Measurements from ENCODE around the gene ST13.
"Not testable (repeated sequence)": the region's sequence is repeated elsewhere in the genome, so short reads cannot be mapped to it uniquely, and the experiment has no call there.

The ST13 gene

GRCh38 chr22:40856513-40857308 lies at the start of gene ST13, which contains the start of gene XPNPEP3:
TSS of gene ST13 (minus strand) at chr22:40856639. CDS start at chr22:40856540, 99 bp downstream.
TSS of gene XPNPEP3 (plus strand) at chr22:40857148. CDS start at chr22:40857182, 34 bp downstream.
- TF ChIP-seq ZNF274 (IDR thresholded peaks at IDR 0.05; ENCODE audit: low read depth, low read length): no peak
- H3K4me3 ChIP-seq (ENCODE audit: low read length): peak within 1 kb of the TSS; percentile 93

GRCh38 chr22:40904101-40904500 lies 47.7 kb upstream of the ST13 start:
- no peak for TF ChIP-seq ZNF274 (IDR thresholded peaks at IDR 0.05; ENCODE audit: low read depth, low read length)
- H3K4me3 ChIP-seq (ENCODE audit: low read length): no peak overlapping the region

DNA sequence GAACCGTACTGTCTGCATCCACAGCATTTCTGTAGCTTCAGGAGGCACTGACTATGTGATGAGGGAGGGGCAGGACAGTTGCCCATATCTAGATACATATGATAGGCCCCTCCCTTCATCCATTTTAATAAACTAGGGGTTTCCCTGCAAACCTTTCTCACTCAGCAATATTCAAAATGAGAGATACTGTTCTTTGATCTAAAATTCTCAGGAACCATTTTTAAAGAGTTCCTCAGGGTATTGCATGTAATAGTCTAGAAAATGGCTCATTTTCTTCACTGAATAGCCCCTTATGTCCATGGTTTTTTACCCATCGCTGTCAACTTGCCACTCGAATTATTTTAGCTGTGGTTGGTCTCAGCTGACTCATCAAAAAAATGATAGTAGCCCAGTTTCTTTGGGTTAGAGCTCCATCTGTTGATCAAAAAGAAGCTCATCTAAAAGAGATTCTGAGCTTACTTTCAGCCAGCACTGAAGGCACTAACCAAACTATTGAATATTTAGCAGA lies 42.5 kb upstream of the ST13 start:
- H3K4me3 ChIP-seq (ENCODE audit: low read length): no peak overlapping the region
- no peak for TF ChIP-seq ZNF274 (IDR thresholded peaks at IDR 0.05; ENCODE audit: low read depth, low read length)

- no peak for TF ChIP-seq ZNF274 (IDR thresholded peaks at IDR 0.05; ENCODE audit: low read depth, low read length)
- H3K4me3 ChIP-seq (ENCODE audit: low read length): no peak overlapping the region
Observed at GRCh38 chr22:40894417-40894816, 38.0 kb upstream of the ST13 start.

DNA sequence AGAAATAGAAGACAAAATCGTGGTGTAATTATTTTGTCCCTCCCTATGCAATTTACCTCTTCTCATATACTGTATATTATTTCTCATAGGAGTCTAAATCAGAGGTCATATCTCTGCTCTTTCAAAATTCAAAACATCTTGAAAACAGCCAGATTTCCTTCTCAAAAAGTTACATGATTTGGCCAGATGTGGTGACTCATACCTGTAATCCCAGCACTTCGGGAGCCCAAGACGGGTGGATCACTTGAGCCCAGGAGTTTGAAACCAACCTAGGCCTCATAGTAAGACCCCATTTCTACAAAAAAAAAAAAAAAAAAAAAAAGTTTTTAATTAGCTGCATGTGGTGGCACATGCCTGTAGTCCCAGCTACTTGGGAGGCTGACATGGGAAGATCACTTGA lies 34.4 kb upstream of the ST13 start:
- no peak for TF ChIP-seq ZNF274 (IDR thresholded peaks at IDR 0.05; ENCODE audit: low read depth, low read length)
- no peak overlapping the region for H3K4me3 ChIP-seq (ENCODE audit: low read length)

DNA sequence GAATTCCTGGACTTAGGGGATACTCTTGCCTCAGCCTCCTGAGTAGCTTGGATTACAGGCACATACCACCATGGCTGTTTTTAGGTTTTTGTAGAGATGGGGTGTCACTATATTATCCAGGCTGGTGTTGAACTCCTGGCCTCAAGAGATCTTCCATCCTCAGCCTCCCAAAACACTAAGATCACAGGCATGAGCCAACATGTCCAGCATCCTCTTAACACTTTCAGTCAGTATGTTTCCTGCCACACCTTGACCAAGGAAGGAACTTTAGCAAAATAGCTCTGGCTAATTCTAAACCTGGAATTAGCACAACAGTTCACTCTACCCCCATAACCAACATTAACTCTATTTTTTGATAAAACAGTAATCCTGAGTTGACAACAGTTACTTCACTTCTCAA lies 32.7 kb upstream of the ST13 start:
- no peak for TF ChIP-seq ZNF274 (IDR thresholded peaks at IDR 0.05; ENCODE audit: low read depth, low read length)

DNA sequence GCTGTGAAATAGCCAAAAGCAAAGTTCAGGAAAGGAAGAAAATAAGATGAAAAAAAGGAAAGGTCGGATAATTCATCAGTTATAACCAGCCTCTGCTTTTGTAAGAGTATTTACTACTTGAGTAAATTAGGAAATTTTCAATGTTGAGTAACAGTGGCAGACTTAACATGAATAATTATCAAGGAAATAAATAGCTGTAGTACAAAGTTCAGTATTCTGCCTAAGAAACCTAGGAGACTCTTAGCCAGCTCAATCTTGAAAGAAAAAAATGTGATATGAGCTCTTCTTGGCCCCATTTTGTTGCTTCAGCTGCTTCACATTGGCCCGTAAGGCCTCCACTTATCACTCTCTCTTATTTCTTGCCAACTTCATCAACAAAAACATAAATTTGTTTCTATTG lies 22.5 kb upstream of the ST13 start:
- no peak overlapping the region for H3K4me3 ChIP-seq (ENCODE audit: low read length)
- TF ChIP-seq ZNF274 (IDR thresholded peaks at IDR 0.05; ENCODE audit: low read depth, low read length): no peak

More for the DNA sequence above, 32.7 kb upstream of the ST13 start:
- H3K4me3 ChIP-seq (ENCODE audit: low read length): no peak overlapping the region

DNA sequence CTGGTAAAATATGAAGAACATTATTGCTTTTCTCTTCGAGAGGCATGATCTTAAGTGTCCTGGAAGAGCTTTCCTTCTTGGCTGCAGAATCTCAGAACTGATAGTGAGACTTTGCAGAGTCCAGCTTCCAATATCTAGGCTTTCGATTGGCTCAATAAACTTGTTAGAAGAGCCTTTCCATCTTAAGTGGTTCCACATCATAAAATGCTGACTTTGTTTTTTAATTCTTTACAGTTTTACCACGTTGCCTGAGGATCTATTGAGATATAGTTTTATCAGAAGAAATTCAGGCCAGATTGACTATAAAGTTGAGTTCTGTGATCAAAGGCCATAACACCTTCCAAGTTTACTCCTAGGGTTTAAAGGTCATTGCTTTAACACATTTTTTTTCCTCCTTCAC lies 21.0 kb upstream of the ST13 start:
- TF ChIP-seq ZNF274 (IDR thresholded peaks at IDR 0.05; ENCODE audit: low read depth, low read length): no peak
- H3K4me3 ChIP-seq (ENCODE audit: low read length): no peak overlapping the region

GRCh38 chr22:40876907-40877306 lies 20.5 kb upstream of the ST13 start:
- TF ChIP-seq ZNF274 (IDR thresholded peaks at IDR 0.05; ENCODE audit: low read depth, low read length): no peak
- no peak overlapping the region for H3K4me3 ChIP-seq (ENCODE audit: low read length)

- no peak overlapping the region for H3K4me3 ChIP-seq (ENCODE audit: low read length)
- TF ChIP-seq ZNF274 (IDR thresholded peaks at IDR 0.05; ENCODE audit: low read depth, low read length): no peak
Observed at GRCh38 chr22:40875111-40875510, 18.7 kb upstream of the ST13 start.

DNA sequence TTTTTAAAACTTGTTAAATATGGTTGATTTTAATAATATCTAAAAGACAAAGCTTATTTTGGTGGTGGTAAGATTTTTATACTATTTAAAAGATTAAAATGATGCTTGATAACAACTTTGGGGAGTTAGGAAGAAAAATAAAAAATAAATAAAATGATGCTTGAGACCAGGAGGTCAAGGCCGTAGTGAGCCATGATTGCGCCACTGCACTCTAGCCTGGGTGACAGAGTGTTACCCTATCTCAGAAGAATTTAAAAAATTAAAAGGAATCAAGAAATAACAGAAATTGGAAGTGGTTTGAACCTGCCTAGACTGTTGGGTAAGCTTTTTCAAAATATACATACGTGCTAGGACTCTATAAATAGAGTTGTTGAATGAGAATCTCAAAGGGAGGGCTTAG lies 17.6 kb upstream of the ST13 start:
- no peak for TF ChIP-seq ZNF274 (IDR thresholded peaks at IDR 0.05; ENCODE audit: low read depth, low read length)

GRCh38 chr22:40868379-40868778 lies 11.9 kb upstream of the ST13 start:
- H3K4me3 ChIP-seq (ENCODE audit: low read length): not testable (repeated sequence)

More for the DNA sequence above, 17.6 kb upstream of the ST13 start:
- H3K4me3 ChIP-seq (ENCODE audit: low read length): no peak overlapping the region

GRCh38 chr22:40867109-40867508 lies 10.7 kb upstream of the ST13 start:
- TF ChIP-seq ZNF274 (IDR thresholded peaks at IDR 0.05; ENCODE audit: low read depth, low read length): no peak
- H3K4me3 ChIP-seq (ENCODE audit: low read length): no peak overlapping the region

DNA sequence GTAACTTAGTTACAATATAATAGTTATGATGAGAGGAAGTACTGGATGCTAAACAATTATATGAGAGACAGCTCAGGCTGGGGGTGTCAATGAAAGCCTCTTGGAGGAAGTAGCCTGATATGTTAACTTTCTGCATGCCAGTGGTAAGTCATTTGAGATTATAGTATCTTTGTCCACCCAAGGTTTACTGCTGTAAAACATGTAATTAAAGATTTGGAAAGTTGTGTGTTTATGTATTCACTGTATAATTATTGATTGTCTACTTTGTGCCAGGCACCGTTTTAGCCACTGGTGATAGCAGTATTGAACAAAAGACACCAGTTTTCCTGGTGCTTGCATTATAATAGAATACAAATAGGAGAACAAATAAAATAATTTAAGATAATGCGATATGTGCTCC lies 6.1 kb upstream of the ST13 start:
- no peak overlapping the region for H3K4me3 ChIP-seq (ENCODE audit: low read length)
- TF ChIP-seq ZNF274 (IDR thresholded peaks at IDR 0.05; ENCODE audit: low read depth, low read length): no peak

DNA sequence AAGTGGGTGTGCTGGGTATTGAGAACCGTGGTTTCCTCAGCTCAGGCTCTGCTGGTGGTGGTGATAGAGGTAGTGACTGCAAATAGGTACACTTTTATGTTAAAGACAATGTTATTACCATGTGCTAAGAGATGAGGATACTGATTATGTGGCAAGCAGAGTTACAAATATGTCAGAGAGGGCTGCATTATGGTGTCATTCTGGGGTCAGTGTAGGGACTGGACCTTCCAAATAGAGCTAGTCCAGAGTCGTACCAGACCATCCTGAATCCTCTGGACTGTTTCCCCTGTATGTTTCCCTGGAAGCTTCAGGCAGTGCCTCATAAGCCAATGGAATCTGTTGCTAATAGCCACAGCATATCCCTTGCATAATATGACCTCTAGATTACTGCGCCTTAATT lies 5.6 kb upstream of the ST13 start, which contains the start of gene DNAJB7:
DNAJB7 (minus strand) TSS at position 101 of the 400 bp plus-strand sequence. CDS start 119 bp downstream, outside the sequence.
- no peak within 1 kb of the TSS for H3K4me3 ChIP-seq (ENCODE audit: low read length)
- TF ChIP-seq ZNF274 (IDR thresholded peaks at IDR 0.05; ENCODE audit: low read depth, low read length): no peak

All from GM08714 (cell line).